Stomach (tissue), 9 donors: ENCODE data around the gene MYCBPAP. TPM values are rescaled to one million over a fixed set of nuclear protein-coding genes. Genes with fewer than 3 reads are reported as not detected.

ENCODE experiments used
- DNase-seq, 2 donors: peaks; one replicate each; pipeline versions ENCODE4 v3.0.0 to v3.0.0-alpha.2; 2013 to 2019
- H3K27ac ChIP-seq, 5 donors: fragments of 200-600 bp in 4 of 5; sonication (generic) in 4 of 5; one replicate each; pipeline ENCODE4 v1.5.1; 2013 to 2019; ENCODE audit warnings: mild to moderate bottlenecking in 1 of 5, moderate library complexity in 1 of 5
- H3K27me3 ChIP-seq, 3 donors: fragments of 200-600 bp; sonication (generic); one replicate each; pipeline ENCODE4 v1.5.1; 2017 to 2019; ENCODE audit warnings: mixed run types in 1 of 3
- H3K36me3 ChIP-seq, 4 donors: fragments of 200-600 bp; sonication (generic); 1 replicate in 3 of 4; 2 replicates in 1 of 4; pipeline ENCODE4 v1.5.1; 2016 to 2019
- H3K4me1 ChIP-seq, 4 donors: fragments of 200-600 bp; sonication (generic); one replicate each; pipeline ENCODE4 v1.5.1; 2016 to 2019
- H3K4me3 ChIP-seq, 4 donors: fragments of 200-600 bp; sonication (generic) in 3 of 4; one replicate each; pipeline ENCODE4 v1.5.1; 2016 to 2019; ENCODE audit warnings: mild to moderate bottlenecking in 1 of 4
- H3K9me3 ChIP-seq, 4 donors: fragments of 200-600 bp; sonication (generic); one replicate each; pipeline ENCODE4 v1.5.1; 2016 to 2019
- CTCF ChIP-seq, 7 experiments: fragments of 450-650 bp in 4 of 7; fragments of 200-600 bp in 3 of 7; sonication (generic) in 3 of 7; IDR thresholded peaks; one replicate each; pipeline ENCODE4 v1.5.1; 2016 to 2019; ENCODE audit warnings: antibody characterized with exemption in 7 of 7, control low read depth in 2 of 7, mild to moderate bottlenecking in 1 of 7
- EP300 ChIP-seq: sonication (generic); formaldehyde crosslinking; IDR thresholded peaks from one replicate; pipeline ENCODE4 v1.6.1; 2017; ENCODE audit warnings: antibody characterized with exemption
- POLR2A ChIP-seq, 4 donors: fragments of 450-650 bp; IDR thresholded peaks; one replicate each; pipeline ENCODE4 v1.6.1; 2016; ENCODE audit warnings: antibody characterized with exemption in 4 of 4, control low read depth in 2 of 4, mild to moderate bottlenecking in 1 of 4, moderate library complexity in 1 of 4
- POLR2AphosphoS5 ChIP-seq, 3 donors: sonication (generic); formaldehyde crosslinking; IDR thresholded peaks; one replicate each; pipeline ENCODE4 v1.6.1; 2016; ENCODE audit warnings: antibody characterized with exemption in 3 of 3
- WGBS, 5 donors: extraction: QIAGEN DNeasy Blood & Tissue Kit in 3 of 5; methylation state at CpG; one replicate each; pipeline versions ENCODE4 v1.1.5 to v1.1.7; 2013 to 2018; 5-methylcytosine and 5-hydroxymethylcytosine counted together
- intact Hi-C: fragments of 100-400 bp; cut with DNase I; formaldehyde crosslinking; loops from one replicate; pipeline ENCODE4 v1.15.1; 2023; ENCODE audit warnings: low total_unique reads
- polyA plus RNA-seq, 3 donors: library from polyadenylated mRNA; stranded (reverse); fragments of 200-250 nt; gene quantifications; one replicate each; pipeline ENCODE4 v1.2.3, GENCODE V29; 2013
- total RNA-seq, 5 donors: library from RNA; depleted of rRNA; stranded (reverse); fragments of >200 nt; gene quantifications; one replicate each; pipeline versions ENCODE4 v1.1.0 to v1.2.3, GENCODE V29; 2014 to 2016
- donor health status: healthy with polysubstance abuse.
- donor health status: Bipolar disorder and iron deficiency.
- donor health status: healthy.

The MYCBPAP gene
- total and polyA plus RNA-seq, 8 donors: 0.25 to 2.7 (median 1.1) TPM; not detected in 3

GRCh38 chr17:50476545-50477315 lies 31.5 kb upstream of the MYCBPAP start:
- H3K27ac ChIP-seq: peak overlapping the region in 1 of 5 donors; percentile 33
- intact Hi-C loops: loop anchor here (10.0 kb wide), 1 partner anchor 112 kb away; no protein-coding TSS in a partner anchor
- 58 to 75% (median 65%) methylated on average over 16 to 18 of the region's 18 CpGs for WGBS, 5 donors
- no peak overlapping the region for H3K4me3 ChIP-seq
- H3K27me3 ChIP-seq: no peaks in the 10 kb centered on the region
- peaks cover 0 to 34% (median 26%) of the 10 kb centered on the region in 4 donors for H3K36me3 ChIP-seq
- no peaks in the 10 kb centered on the region for H3K9me3 ChIP-seq
- peak in 1 of 2 donors; percentile 49 for DNase-seq
- TF ChIP-seq POLR2AphosphoS5 (IDR thresholded peaks at IDR 0.05) (no peak), EP300 (no peak), POLR2A (IDR thresholded peaks at IDR 0.05) (no peak), CTCF (IDR thresholded peaks at IDR 0.05) (no peak)
- H3K4me1 ChIP-seq: peaks cover 11 to 43% (median 34%) of the 10 kb centered on the region in 4 donors

- WGBS, 5 donors: 74 to 84% (median 81%) methylated on average over 7 of the region's 7 CpGs
- H3K4me3 ChIP-seq: peak overlapping the region; percentile 70 to 78 (median 72)
- H3K4me1 ChIP-seq: peaks cover 15 to 52% (median 44%) of the 10 kb centered on the region in 4 donors
- intact Hi-C loops: loop anchor here (10.0 kb wide), 1 partner anchor 113 kb away; no protein-coding TSS in a partner anchor
- H3K27ac ChIP-seq: peak overlapping the region; percentile 84 to 96 (median 94)
- no peaks in the 10 kb centered on the region for H3K9me3 ChIP-seq
- no peak for DNase-seq
- peaks cover 0 to 29% (median 22%) of the 10 kb centered on the region in 4 donors for H3K36me3 ChIP-seq
- TF ChIP-seq POLR2A (IDR thresholded peaks at IDR 0.05): no peak
- TF ChIP-seq EP300: no peak
- TF ChIP-seq CTCF (IDR thresholded peaks at IDR 0.05): no peak
- no peak for TF ChIP-seq POLR2AphosphoS5 (IDR thresholded peaks at IDR 0.05)
- no peaks in the 10 kb centered on the region for H3K27me3 ChIP-seq
Observed at GRCh38 chr17:50477976-50478375, 30.3 kb upstream of the MYCBPAP start.

- TF ChIP-seq EP300 (no peak), POLR2A (IDR thresholded peaks at IDR 0.05) (peak in 1 of 4 donors; percentile 34), POLR2AphosphoS5 (IDR thresholded peaks at IDR 0.05) (peak; percentile 59 to 91 (median 90)), CTCF (IDR thresholded peaks at IDR 0.05) (peak in 5 of 7 experiments; percentile 68 to 87 (median 84))
- Histone ChIP-seq H3K4me1 (peaks cover 19 to 59% (median 47%) of the 10 kb centered on the region in 4 donors), H3K27ac (peak within 1 kb of the TSS; percentile 84 to 96 (median 94)), H3K36me3 (peaks cover 6 to 29% (median 21%) of the 10 kb centered on the region in 4 donors), H3K27me3 (no peaks in the 10 kb centered on the region), H3K4me3 (peak within 1 kb of the TSS; percentile 70 to 78 (median 72)), H3K9me3 (no peaks in the 10 kb centered on the region)
- intact Hi-C loops: loop anchor here (10.0 kb wide), 1 partner anchor 114 kb away; no protein-coding TSS in a partner anchor
- WGBS, 5 donors: 1 to 4% (median 2%) methylated on average over 34 to 75 of the region's 75 CpGs
- peak; percentile 90 to 97 for DNase-seq
Observed at GRCh38 chr17:50478391-50479381, 29.6 kb upstream of the MYCBPAP start, which contains the start of gene RSAD1. TSS of gene RSAD1 (plus strand) at chr17:50478860. CDS start at chr17:50478885, 25 bp downstream.
